EL (cell line): ENCODE data around the gene RRBP1.

Source experiments
- DNase-seq: peaks from one replicate; pipeline ENCODE4 v3.0.0-alpha.2; 2016

Gene RRBP1

GRCh38 chr20:17679941-17680835, 1.9 kb downstream of the RRBP1 start:
- DNase-seq, result peak; percentile 96

DNA sequence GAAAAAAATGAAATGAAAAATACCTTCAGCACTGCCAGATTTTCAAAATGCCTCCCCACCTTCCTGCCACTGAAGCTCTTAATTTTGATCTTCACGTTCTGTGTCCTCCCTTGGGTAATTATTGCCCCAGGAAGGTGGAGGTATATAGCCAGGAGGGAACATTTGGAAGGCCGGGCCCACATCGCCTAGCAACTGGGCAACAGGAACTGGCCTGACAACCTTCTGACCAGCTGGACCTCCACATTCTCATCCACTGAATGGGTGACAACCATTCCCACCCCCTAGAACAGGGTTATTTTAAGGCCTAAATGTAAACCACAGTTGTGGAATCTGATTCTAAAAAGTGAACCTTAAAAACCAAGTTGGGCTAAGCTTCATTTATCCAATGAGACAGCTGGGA, 3.2 kb downstream of the RRBP1 start:
- no peak for DNase-seq

- DNase-seq, result no peak
Observed at GRCh38 chr20:17678295-17678694, 3.7 kb downstream of the RRBP1 start.

DNA sequence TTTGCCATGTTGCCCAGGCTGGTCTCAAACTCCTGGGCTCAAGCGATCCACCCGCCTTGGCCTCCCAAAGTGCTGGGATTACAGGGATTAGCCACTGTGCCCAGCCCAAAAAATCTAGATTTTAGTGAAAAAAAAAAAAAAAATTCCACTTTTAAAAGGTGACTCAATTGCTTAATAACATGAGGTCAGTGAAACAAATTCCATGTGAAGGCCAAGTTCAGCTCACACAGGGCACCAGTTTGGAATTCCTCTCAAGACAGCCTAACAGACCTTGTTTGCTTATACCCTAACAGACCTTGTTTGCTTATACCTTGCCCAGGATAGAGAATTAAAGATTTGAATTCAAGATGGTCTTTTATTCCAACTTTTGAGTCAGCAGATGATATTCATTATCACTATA, 5.1 kb downstream of the RRBP1 start:
- peak; percentile 41 for DNase-seq

DNA sequence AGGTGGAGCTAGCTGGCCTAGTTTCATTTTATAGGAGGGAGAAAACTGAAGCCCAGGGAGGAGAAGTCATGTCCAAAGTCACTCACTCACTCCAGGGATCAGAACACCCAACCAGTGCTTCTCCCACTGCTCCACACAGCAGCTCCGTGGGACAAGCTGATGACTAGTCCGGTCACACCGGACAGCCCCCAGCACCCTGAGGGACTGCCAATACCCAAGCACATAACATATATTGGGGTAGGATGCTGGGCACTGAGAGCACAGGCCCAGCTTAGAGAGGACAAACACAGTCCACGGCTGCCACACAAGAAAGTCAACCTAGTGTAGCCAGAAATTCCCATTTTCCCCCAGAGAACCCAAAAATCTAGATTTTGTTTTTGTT, 5.7 kb downstream of the RRBP1 start:
- DNase-seq, result no peak

DNA sequence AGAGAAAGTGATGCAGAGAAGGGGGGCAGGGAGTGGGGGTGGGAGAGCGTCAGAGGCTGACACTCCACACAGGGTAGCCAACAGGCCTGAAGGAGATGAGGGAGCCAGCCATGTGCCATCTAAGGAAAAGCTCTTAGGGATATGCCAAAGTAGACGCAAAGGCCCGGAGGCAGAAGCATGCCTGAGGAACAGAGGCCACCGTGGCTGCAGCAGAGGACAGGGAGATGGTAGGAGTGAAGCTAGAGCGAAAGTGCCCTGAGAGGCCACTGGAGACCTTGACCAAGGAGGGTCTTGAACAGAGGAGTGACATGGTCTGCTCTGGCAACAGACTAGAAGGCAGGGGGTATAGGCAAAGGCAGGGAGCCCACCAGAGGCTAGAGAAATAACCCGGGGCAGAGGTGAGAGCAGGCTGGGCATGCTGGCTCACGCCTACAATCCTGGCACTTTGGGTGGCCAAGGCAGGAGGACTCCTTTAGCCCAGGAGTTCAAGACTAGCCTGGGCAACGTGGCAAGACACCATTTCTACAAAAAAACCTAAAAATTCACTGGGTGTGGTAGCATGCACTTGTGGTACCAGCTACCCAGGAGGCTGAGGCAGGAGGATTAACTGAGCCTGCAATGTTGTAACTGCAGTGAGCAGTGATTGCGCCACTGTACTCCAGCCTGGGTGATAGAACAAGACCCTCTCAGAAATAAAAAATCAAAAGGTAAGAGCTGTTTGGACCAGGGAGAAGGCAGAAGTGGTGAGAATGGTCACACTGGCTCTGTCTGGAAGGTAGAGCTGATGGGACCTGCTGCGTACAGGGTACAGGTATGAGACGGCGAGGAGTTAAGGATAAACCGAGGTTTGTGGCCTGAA, 6.3 kb downstream of the RRBP1 start:
- no peak for DNase-seq

GRCh38 chr20:17674722-17675518, 7.1 kb downstream of the RRBP1 start:
- peak; percentile 42 for DNase-seq

- no peak for DNase-seq
Observed at GRCh38 chr20:17673084-17673483, 9.0 kb downstream of the RRBP1 start.

- no peak for DNase-seq
Observed at GRCh38 chr20:17671565-17671964, 10.5 kb downstream of the RRBP1 start.

DNA sequence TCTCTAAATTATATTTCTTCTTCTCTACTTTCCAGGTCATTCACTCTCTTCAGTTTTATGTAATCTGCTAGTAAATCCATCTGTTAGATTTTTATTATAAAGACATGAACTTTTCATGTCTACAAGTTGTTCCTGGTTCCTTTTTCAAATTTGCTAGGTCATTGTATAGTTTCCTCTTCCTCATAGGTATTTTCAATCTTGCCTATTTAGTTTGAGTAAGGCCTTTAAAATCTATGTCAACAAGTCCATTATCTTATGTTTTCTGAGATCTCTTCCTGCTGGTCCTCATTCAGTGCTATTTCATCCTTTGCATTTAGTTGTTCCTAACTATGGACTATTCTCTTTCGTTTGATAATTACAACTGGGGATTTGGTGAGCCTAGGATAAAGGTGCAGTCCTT, 11.0 kb downstream of the RRBP1 start:
- DNase-seq, result no peak

- no peak for DNase-seq
Observed at GRCh38 chr20:17669306-17669931, 12.6 kb downstream of the RRBP1 start.

- no peak for DNase-seq
Observed at GRCh38 chr20:17668432-17668831, 13.6 kb downstream of the RRBP1 start.

- DNase-seq, result no peak
Observed at GRCh38 chr20:17667445-17667844, 14.6 kb downstream of the RRBP1 start.

GRCh38 chr20:17666481-17666880, 15.6 kb downstream of the RRBP1 start:
- DNase-seq, result no peak

GRCh38 chr20:17665756-17666155, 16.3 kb downstream of the RRBP1 start:
- peak; percentile 15 for DNase-seq

DNA sequence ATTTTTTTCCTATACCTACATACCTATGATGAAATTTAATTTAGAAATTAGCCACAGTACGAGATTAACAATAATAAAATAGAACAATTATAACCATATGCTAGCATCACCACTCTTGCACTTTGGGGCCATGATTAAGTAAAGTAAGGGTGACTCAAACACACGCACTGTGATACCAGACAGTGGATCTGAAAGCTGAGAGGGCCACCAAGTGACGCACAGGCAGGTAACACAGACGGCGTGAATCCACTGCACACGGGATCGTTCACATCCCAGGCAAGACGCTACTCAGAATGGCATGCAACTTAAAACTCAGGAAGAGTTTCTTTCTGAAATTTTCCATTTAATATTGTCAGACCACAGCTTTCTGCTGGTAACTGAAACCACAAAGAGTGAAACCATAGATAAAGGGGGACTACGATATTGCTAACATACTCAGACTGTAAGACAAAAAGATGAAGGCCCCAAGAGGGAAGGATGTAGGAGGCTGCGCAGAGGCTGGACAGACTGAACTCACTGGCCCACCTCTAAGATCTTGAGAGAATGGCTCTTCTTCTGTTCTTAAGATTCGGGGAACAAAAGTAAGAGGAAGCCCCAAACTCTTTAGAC, 17.9 kb downstream of the RRBP1 start:
- no peak for DNase-seq

GRCh38 chr20:17663486-17663885, 18.6 kb downstream of the RRBP1 start:
- no peak for DNase-seq

DNA sequence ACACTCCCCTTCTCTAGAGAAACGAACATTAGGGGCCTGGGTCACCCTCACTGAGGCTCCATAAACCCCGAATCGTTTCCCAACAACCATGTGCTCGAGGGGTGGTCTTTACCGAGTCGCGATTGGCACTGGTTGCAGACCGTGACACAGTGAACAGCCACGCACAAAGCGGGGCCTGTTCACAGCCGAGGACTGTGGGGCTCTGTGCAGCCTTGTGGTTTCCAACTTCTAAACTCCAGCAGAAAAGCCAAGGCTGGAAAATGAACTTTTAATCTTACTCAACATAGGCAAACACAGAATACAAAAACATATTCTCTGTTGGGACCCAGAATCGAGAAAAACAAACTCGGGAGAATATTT, 19.0 kb downstream of the RRBP1 start:
- no peak for DNase-seq

DNA sequence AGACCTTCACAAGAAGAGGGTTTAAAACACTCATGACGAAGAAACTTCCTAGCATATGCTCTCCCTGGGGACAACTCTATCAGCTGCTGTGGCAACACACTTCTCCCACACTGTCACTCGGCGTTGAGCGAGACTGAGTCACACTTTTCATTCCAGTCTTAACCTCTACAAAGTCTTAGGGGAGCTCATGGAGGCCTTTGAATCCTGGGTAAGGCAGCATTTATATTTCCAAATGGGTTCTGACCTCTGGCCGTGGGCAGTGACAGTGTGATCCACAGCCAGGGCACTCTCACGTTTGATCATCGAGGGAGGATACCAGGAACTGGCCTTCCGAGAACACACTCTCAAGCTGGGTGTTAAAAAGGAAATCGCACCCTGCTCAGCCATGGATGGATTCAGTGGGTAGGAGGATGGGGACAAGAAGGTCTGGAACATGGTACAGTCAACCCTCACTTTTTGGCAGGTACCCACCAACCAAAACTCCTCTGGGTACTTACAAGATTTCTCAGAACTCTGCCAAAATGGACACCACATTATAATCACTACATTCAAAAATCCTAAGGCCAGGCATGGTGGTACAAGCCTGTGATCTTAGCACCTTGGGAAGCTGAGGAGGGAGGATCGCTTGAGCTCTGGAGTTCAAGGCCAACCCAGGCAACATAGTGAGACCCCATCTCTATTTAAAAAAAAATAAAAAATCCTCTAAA, 19.6 kb downstream of the RRBP1 start:
- peak; percentile 57 for DNase-seq

GRCh38 chr20:17661121-17661744, 20.8 kb downstream of the RRBP1 start:
- no peak for DNase-seq

GRCh38 chr20:17660667-17661066, 21.4 kb downstream of the RRBP1 start:
- DNase-seq, result no peak
